Colonic mucosa (tissue), 4 donors: Measurements from ENCODE around the gene AOPEP. TPM values are rescaled to one million over a fixed set of nuclear protein-coding genes. Genes with fewer than 3 reads are reported as not detected.

Experiments used
- DNase-seq: peaks from one replicate; pipeline ENCODE4 v3.0.0-alpha.2; 2020
- H3K27ac ChIP-seq: fragments of 200-600 bp; one replicate; pipeline ENCODE4 v1.8.0; 2021
- H3K27me3 ChIP-seq: fragments of 200-600 bp; one replicate; pipeline ENCODE4 v1.8.0; 2021
- H3K36me3 ChIP-seq: fragments of 200-600 bp; one replicate; pipeline ENCODE4 v1.8.0; 2021
- H3K4me1 ChIP-seq: fragments of 200-600 bp; one replicate; pipeline ENCODE4 v1.8.0; 2021; ENCODE audit warnings: mild to moderate bottlenecking
- H3K4me3 ChIP-seq: fragments of 200-600 bp; one replicate; pipeline ENCODE4 v1.8.0; 2021
- H3K9ac ChIP-seq, 2 donors: one replicate each; pipeline ENCODE4 v1.7.0; 2013; ENCODE audit warnings: control low read depth in 2 of 2, low read depth in 2 of 2, low read length in 2 of 2
- H3K9me3 ChIP-seq: fragments of 200-600 bp; one replicate; pipeline ENCODE4 v1.8.0; 2021
- CTCF ChIP-seq: fragments of 200-600 bp; IDR thresholded peaks from one replicate; pipeline ENCODE4 v1.8.0; 2022; ENCODE audit warnings: antibody characterized with exemption, mild to moderate bottlenecking
- intact Hi-C: fragments of 100-400 bp; cut with DNase I; formaldehyde crosslinking; loops from one replicate; pipeline ENCODE4 v1.14.1; 2022
- total RNA-seq, 2 donors: library from RNA; stranded (reverse); fragmentation: NEBNext Ultra II Directional in 1 of 2; extraction: Animal tissue kit (Norgen Biotek cat#: 25700) in 1 of 2; gene quantifications; one replicate each; pipeline ENCODE4 v1.2.1, GENCODE V29; 2021
- donor health status: healthy.
- donor health status: DM: no; HTN: no; CAD: no.
- donor health status: DM: no; HTN: no; CAD: no.

AOPEP gene
- total RNA-seq, 2 donors from 2014 or later = 38.4 to 43.2 TPM

- peak overlapping the region; percentile 9 for H3K27ac ChIP-seq
- TF ChIP-seq CTCF = no peak
- no peaks in the 10 kb centered on the region for H3K27me3 ChIP-seq
- DNase-seq = no peak
- intact Hi-C loops = no loop called here
- H3K9ac ChIP-seq = peak overlapping the region in 1 of 2 donors; percentile 84
- H3K36me3 ChIP-seq = no peaks in the 10 kb centered on the region
- no peak overlapping the region for H3K4me3 ChIP-seq
- peaks cover 7% of the 10 kb centered on the region for H3K4me1 ChIP-seq
- no peaks in the 10 kb centered on the region for H3K9me3 ChIP-seq
Measured at GRCh38 chr9:95089257-95090022, 362.9 kb downstream of the AOPEP start.

- intact Hi-C loops = no loop called here
- peak overlapping the region; percentile 54 for H3K27ac ChIP-seq
- TF ChIP-seq CTCF = no peak
- H3K4me3 ChIP-seq = no peak overlapping the region
- no peaks in the 10 kb centered on the region for H3K36me3 ChIP-seq
- peaks cover 7% of the 10 kb centered on the region for H3K4me1 ChIP-seq
- H3K27me3 ChIP-seq = no peaks in the 10 kb centered on the region
- H3K9ac ChIP-seq = peak overlapping the region; percentile 30 to 84
- no peaks in the 10 kb centered on the region for H3K9me3 ChIP-seq
- no peak for DNase-seq
Measured at GRCh38 chr9:95090023-95090791, 363.7 kb downstream of the AOPEP start.

DNA sequence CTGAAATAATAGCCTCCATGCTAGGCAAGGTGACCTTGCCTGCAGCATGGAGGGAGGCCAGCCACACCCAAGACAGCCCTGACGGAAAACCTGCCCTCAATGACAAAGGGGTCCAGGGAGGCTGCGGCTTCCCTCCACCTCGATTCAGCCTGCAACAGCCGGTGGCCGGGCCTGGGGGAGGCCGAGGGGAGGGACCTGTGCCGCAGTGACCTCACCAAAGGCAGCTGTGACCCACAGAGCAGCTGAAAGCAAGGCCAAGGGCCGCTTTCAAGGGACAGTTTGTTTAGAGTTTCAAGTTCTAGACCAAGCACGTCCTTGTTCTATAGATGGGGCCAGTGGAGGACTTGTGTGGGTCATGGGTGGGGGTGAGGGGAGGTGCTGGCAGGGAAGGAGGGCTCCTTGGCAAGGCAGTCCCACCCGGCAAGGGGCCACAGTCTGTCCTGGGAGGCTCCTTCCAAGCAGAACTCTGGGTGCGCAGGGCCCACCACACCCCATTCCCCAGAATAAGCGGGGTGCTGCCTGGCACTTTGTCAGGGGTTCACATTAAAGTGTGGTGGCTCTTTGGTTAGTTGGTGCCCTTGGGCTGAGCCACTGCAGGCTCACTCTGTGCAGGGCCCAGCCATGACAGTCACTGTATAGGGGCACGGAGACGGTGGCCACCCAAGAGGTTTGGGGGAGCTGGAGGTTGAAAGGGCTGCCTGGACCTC is 364.5 kb downstream of the AOPEP start:
- TF ChIP-seq CTCF = no peak
- Histone ChIP-seq H3K27me3 (no peaks in the 10 kb centered on the region), H3K27ac (peak overlapping the region; percentile 65), H3K9me3 (no peaks in the 10 kb centered on the region), H3K4me1 (peaks cover 7% of the 10 kb centered on the region), H3K4me3 (no peak overlapping the region), H3K9ac (peak overlapping the region; percentile 30 to 84), H3K36me3 (no peaks in the 10 kb centered on the region)
- DNase-seq = no peak
- intact Hi-C loops = no loop called here

GRCh38 chr9:95091601-95092261 is 365.2 kb downstream of the AOPEP start:
- Histone ChIP-seq H3K27me3 (no peaks in the 10 kb centered on the region), H3K4me3 (no peak overlapping the region), H3K27ac (peak overlapping the region; percentile 65), H3K9ac (peak overlapping the region; percentile 56 to 84), H3K4me1 (peaks cover 7% of the 10 kb centered on the region), H3K9me3 (no peaks in the 10 kb centered on the region), H3K36me3 (no peaks in the 10 kb centered on the region)
- TF ChIP-seq CTCF = no peak
- DNase-seq = no peak
- intact Hi-C loops = no loop called here
